ENCODE results near the gene ACBD3. TPM values are rescaled to one million over a fixed set of nuclear protein-coding genes. Genes with fewer than 3 reads are reported as not detected.
"Not testable (repeated sequence)": the region's sequence is repeated elsewhere in the genome, so short reads cannot be mapped to it uniquely, and the experiment has no call there.

The ACBD3 gene
- total RNA-seq = 46.7 TPM
- long read RNA-seq, partial matches to known transcripts = 5 of 6 reads
- long read RNA-seq, other reads (novel, unspliced or antisense) = 1 of 6 reads

- peak; percentile 94 for DNase-seq (ENCODE audit: low spot score)
Measured at GRCh38 chr1:226186124-226187018, at the start of gene ACBD3. Gene ACBD3 (minus strand): TSS chr1:226186741. CDS start chr1:226186675, 66 bp downstream.

- DNase-seq (ENCODE audit: low spot score) = no peak
Measured at GRCh38 chr1:226233806-226234205, 47.3 kb upstream of the ACBD3 start.

GRCh38 chr1:226233293-226233692, 46.8 kb upstream of the ACBD3 start:
- no peak for DNase-seq (ENCODE audit: low spot score)

- no peak for DNase-seq (ENCODE audit: low spot score)
Measured at GRCh38 chr1:226226601-226227000, 40.1 kb upstream of the ACBD3 start.

- no peak for DNase-seq (ENCODE audit: low spot score)
Measured at GRCh38 chr1:226223786-226224244, 37.3 kb upstream of the ACBD3 start.

- DNase-seq (ENCODE audit: low spot score) = no peak
Measured at GRCh38 chr1:226223157-226223785, 36.7 kb upstream of the ACBD3 start, which contains the start of gene MIXL1. Gene MIXL1 (plus strand): TSS chr1:226223664. CDS start chr1:226223682, 18 bp downstream.

- no peak for DNase-seq (ENCODE audit: low spot score)
Measured at GRCh38 chr1:226222686-226223085, 36.1 kb upstream of the ACBD3 start.

- DNase-seq (ENCODE audit: low spot score) = no peak
Measured at GRCh38 chr1:226220473-226221189, 34.1 kb upstream of the ACBD3 start.

- no peak for DNase-seq (ENCODE audit: low spot score)
Measured at GRCh38 chr1:226217273-226217672, 30.7 kb upstream of the ACBD3 start.

- no peak for DNase-seq (ENCODE audit: low spot score)
Measured at GRCh38 chr1:226216056-226216455, 29.5 kb upstream of the ACBD3 start.

- no peak for DNase-seq (ENCODE audit: low spot score)
Measured at GRCh38 chr1:226215239-226215638, 28.7 kb upstream of the ACBD3 start.

GRCh38 chr1:226212545-226212944, 26.0 kb upstream of the ACBD3 start:
- no peak for DNase-seq (ENCODE audit: low spot score)

GRCh38 chr1:226211181-226211821, 24.8 kb upstream of the ACBD3 start:
- no peak for DNase-seq (ENCODE audit: low spot score)

- no peak for DNase-seq (ENCODE audit: low spot score)
Measured at GRCh38 chr1:226210571-226211176, 24.1 kb upstream of the ACBD3 start.

GRCh38 chr1:226209307-226210059, 22.9 kb upstream of the ACBD3 start:
- no peak for DNase-seq (ENCODE audit: low spot score)

- DNase-seq (ENCODE audit: low spot score) = no peak
Measured at GRCh38 chr1:226207048-226207447, 20.5 kb upstream of the ACBD3 start.

GRCh38 chr1:226204198-226204597, 17.7 kb upstream of the ACBD3 start:
- no peak for DNase-seq (ENCODE audit: low spot score)

GRCh38 chr1:226203655-226204054, 17.1 kb upstream of the ACBD3 start:
- peak; percentile 75 for DNase-seq (ENCODE audit: low spot score)

GRCh38 chr1:226203240-226203639, 16.7 kb upstream of the ACBD3 start:
- DNase-seq (ENCODE audit: low spot score) = no peak

GRCh38 chr1:226202666-226203065, 16.1 kb upstream of the ACBD3 start:
- not testable (repeated sequence) for DNase-seq (ENCODE audit: low spot score)
